OCI-LY3 (cell line): ENCODE results near the gene BABAM2.

Experiments
- H2AFZ ChIP-seq: fragments of 200-600, 300-600 bp; shearing (Covaris generic); 2 replicates; pipeline ENCODE4 v1.6.0; 2014; ENCODE audit warnings: antibody characterized with exemption, low read depth, low read length
- H3K27ac ChIP-seq: fragments of 200-600, 300-600 bp; sonication (generic); 2 replicates; pipeline ENCODE4 v1.5.1; 2014; ENCODE audit warnings: mild to moderate bottlenecking, low read length, moderate library complexity, mixed read lengths
- H3K27me3 ChIP-seq: fragments of 200-600, 300-600 bp; sonication (generic); 2 replicates; pipeline ENCODE4 v1.6.1; 2014; ENCODE audit warnings: low read depth, low read length, mixed read lengths
- H3K36me3 ChIP-seq: fragments of 200-600, 300-600 bp; sonication (generic); replicated peaks from 2 replicates; pipeline ENCODE3; 2014; ENCODE audit warnings: low read depth, low read length, mixed read lengths
- H3K4me1 ChIP-seq: fragments of 300-600, 200-600 bp; sonication (generic); 2 replicates; pipeline ENCODE4 v1.6.1; 2014; ENCODE audit warnings: low read length, mixed read lengths
- H3K4me2 ChIP-seq: fragments of 200-600, 300-600 bp; sonication (generic); 2 replicates; pipeline ENCODE4 v1.6.1; 2014; ENCODE audit warnings: low read length, mixed read lengths
- H3K4me3 ChIP-seq: fragments of 300-600, 200-600 bp; sonication (generic); 2 replicates; pipeline ENCODE4 v1.5.1; 2014; ENCODE audit warnings: antibody characterized with exemption, mild to moderate bottlenecking, low read length, moderate library complexity
- H3K79me2 ChIP-seq: fragments of 300-600, 200-600 bp; shearing (Covaris generic); 2 replicates; pipeline ENCODE4 v1.6.1; 2014; ENCODE audit warnings: mild to moderate bottlenecking, low read length, mixed read lengths
- H3K9ac ChIP-seq: fragments of 300-600, 200-600 bp; shearing (Covaris generic); 2 replicates; pipeline ENCODE4 v1.6.0; 2014; ENCODE audit warnings: mild to moderate bottlenecking, low read length, moderate library complexity
- H3K9me3 ChIP-seq: fragments of 200-600, 300-600 bp; shearing (Covaris generic); 2 replicates; pipeline ENCODE4 v1.6.1; 2014; ENCODE audit warnings: low read length, mixed read lengths; ENCODE audit not compliant: insufficient read depth
- H4K20me1 ChIP-seq: fragments of 200-600, 300-600 bp; sonication (generic); 2 replicates; pipeline ENCODE4 v1.6.1; 2016; ENCODE audit warnings: low read length, mixed read lengths; ENCODE audit not compliant: insufficient read depth
- EZH2phosphoT487 ChIP-seq: fragments of 200-600 bp; shearing (Covaris generic); IDR thresholded peaks from 2 replicates; pipeline ENCODE4 v1.6.1; 2018; ENCODE audit warnings: antibody characterized with exemption, mixed run types, low read depth
- TF ChIP-seq, protein P1 (sequence below): fragments of 200-600, 300-600 bp; sonication (generic); IDR thresholded peaks from 2 replicates; pipeline ENCODE4 v1.5.1; 2014; ENCODE audit warnings: antibody characterized with exemption, low read length, low read depth

Gene BABAM2

DNA sequence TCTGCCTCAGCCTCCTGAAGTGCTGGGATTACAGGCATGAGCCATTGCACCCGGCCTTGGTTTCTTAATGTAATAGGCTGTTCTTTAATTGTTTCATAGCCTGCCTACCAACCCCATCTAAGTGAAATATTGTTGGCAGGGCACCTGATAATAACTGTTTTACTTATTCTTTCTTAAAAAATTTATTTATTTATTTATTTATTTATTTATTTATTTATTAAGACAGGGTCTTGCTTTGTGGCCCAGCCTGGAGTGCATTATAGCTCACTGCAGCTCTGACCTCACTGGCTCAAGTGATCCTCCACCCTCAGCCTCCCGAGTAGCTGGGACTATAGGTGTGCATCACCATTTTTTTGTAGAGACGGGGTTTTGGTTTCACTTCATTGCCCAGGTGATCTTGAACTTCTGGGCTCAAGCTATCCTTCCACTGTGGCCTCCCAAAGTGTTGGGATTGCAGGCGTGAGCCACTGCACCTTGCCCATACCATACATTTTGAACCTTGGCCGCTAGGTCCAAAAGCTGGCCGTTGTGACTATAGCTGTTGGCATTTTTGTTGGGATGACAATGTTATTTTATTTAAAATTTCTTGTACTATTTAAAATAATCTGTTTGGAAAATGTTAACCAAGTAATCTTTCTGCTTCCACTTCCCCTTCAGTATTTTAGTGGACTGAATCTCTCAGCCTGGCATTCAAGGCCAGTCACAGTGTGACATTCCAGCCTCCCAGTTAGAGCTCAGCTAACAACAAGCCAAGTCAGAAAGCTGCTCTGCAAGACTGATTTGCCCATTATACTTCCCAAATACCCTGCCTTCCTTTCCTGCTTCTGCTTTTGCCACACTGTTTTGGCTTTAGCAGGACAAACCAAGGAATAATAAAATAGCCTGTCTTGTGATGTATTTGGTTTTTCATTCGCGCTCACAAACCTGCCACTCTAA lies 52.4 kb downstream of the BABAM2 start:
- Histone ChIP-seq H3K4me2 (no peak overlapping the region), H3K27ac (no peak overlapping the region), H3K9me3 (no peaks in the 10 kb centered on the region), H3K4me3 (no peak overlapping the region), H3K27me3 (no peaks in the 10 kb centered on the region), H3K36me3 (no peaks in the 10 kb centered on the region), H3K79me2 (no peaks in the 10 kb centered on the region), H4K20me1 (no peaks in the 10 kb centered on the region), H2AFZ (no peak overlapping the region), H3K4me1 (no peaks in the 10 kb centered on the region), H3K9ac (no peak overlapping the region)
- no peak for TF ChIP-seq EZH2phosphoT487
- TF ChIP-seq, protein P1, sequence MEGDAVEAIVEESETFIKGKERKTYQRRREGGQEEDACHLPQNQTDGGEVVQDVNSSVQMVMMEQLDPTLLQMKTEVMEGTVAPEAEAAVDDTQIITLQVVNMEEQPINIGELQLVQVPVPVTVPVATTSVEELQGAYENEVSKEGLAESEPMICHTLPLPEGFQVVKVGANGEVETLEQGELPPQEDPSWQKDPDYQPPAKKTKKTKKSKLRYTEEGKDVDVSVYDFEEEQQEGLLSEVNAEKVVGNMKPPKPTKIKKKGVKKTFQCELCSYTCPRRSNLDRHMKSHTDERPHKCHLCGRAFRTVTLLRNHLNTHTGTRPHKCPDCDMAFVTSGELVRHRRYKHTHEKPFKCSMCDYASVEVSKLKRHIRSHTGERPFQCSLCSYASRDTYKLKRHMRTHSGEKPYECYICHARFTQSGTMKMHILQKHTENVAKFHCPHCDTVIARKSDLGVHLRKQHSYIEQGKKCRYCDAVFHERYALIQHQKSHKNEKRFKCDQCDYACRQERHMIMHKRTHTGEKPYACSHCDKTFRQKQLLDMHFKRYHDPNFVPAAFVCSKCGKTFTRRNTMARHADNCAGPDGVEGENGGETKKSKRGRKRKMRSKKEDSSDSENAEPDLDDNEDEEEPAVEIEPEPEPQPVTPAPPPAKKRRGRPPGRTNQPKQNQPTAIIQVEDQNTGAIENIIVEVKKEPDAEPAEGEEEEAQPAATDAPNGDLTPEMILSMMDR = no peak

DNA sequence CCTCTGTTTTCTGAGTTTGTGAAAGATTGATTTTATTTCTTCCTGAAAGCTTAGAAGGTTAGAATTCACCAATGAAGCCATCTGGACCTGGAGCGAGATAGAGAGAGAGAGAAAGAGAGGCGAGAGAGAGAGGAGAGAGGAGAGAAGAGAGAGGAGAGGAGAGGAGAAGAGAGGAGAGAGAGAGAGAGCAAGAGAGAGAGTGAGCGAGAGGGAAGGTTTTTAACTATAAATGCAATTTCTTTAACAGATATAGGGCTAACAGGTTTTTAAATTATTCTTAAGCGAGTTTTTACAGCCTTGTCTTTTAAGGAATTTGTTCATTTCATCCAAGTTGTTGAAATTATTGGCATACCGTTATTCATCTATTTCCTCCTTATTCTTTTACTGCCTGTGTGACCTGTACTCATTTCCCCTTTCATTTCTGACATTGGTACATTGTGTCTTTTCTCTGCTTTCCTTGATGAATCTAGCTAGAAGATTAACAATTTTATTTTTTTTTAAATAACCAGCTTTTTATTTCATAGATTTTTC lies 56.1 kb downstream of the BABAM2 start:
- Histone ChIP-seq H3K27ac (no peak overlapping the region), H4K20me1 (no peaks in the 10 kb centered on the region), H3K9me3 (no peaks in the 10 kb centered on the region), H3K36me3 (no peaks in the 10 kb centered on the region), H3K79me2 (no peaks in the 10 kb centered on the region), H3K4me3 (no peak overlapping the region), H3K4me2 (no peak overlapping the region), H3K4me1 (no peaks in the 10 kb centered on the region), H3K27me3 (no peaks in the 10 kb centered on the region), H3K9ac (no peak overlapping the region), H2AFZ (no peak overlapping the region)
- TF ChIP-seq EZH2phosphoT487 = no peak
- TF ChIP-seq, protein P1 = no peak

DNA sequence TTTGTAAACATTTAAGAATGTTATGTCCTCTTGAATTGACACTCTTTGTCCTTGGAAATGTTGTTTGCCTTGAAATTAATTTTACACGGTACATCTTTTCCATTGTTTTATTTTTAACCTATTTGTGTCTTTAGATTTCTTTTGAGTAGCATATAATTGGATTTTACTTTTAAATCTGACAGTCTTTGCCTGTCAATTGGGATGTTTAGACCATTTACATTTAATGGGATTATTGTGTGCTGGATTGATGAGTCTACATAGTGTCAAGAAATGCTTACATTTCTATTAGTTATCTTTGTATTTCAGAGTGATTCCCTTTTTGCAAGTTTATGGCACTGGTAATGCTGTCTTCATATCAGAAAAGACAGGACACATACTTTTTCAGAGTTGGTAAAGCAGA lies 61.5 kb downstream of the BABAM2 start:
- Histone ChIP-seq H3K9ac (no peak overlapping the region), H3K4me1 (no peaks in the 10 kb centered on the region), H3K27me3 (no peaks in the 10 kb centered on the region), H3K9me3 (no peaks in the 10 kb centered on the region), H3K4me2 (no peak overlapping the region), H3K79me2 (no peaks in the 10 kb centered on the region), H4K20me1 (no peaks in the 10 kb centered on the region), H3K36me3 (peaks cover 4% of the 10 kb centered on the region), H3K4me3 (no peak overlapping the region), H3K27ac (no peak overlapping the region), H2AFZ (no peak overlapping the region)
- no peak for TF ChIP-seq EZH2phosphoT487
- TF ChIP-seq, protein P1 = no peak

DNA sequence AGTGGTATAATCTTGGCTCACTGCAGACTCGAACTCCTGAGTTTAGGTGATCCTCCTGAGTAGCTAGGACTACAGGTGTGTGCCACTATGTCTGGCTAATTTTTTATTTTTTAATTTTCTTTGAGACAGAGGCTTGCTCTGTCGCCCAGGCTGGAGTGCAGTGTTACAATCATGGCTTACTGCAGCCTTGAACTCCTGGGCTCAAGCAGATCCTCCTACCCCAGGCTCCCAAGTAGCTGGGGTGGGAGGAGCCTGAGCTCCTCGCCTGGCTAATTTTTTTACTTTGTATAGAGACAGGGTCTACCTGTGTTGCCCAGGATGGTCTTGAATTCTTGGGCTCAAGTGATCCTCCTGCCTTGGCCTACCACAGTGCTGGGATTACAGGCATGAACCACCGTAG lies 62.5 kb downstream of the BABAM2 start:
- H3K4me1 ChIP-seq = no peaks in the 10 kb centered on the region
- H4K20me1 ChIP-seq = no peaks in the 10 kb centered on the region
- H3K27ac ChIP-seq = no peak overlapping the region

More for the DNA sequence above, 62.5 kb downstream of the BABAM2 start:
- no peaks in the 10 kb centered on the region for H3K79me2 ChIP-seq
- H3K36me3 ChIP-seq = peaks cover 4% of the 10 kb centered on the region
- no peaks in the 10 kb centered on the region for H3K9me3 ChIP-seq
- H3K27me3 ChIP-seq = no peaks in the 10 kb centered on the region
- no peak overlapping the region for H3K4me3 ChIP-seq
- TF ChIP-seq, protein P1 = no peak
- no peak for TF ChIP-seq EZH2phosphoT487
- H3K9ac ChIP-seq = no peak overlapping the region
- H3K4me2 ChIP-seq = no peak overlapping the region
- no peak overlapping the region for H2AFZ ChIP-seq
